ENCODE data around the gene CCN6.
"Not testable (repeated sequence)": the region's sequence is repeated elsewhere in the genome, so short reads cannot be mapped to it uniquely, and the experiment has no call there.

CCN6 gene

GRCh38 chr6:112030206-112030960 lies 23.5 kb upstream of the CCN6 start:
- no peak for DNase-seq

- no peak for DNase-seq
Observed at GRCh38 chr6:112030961-112031660, 22.8 kb upstream of the CCN6 start.

DNA sequence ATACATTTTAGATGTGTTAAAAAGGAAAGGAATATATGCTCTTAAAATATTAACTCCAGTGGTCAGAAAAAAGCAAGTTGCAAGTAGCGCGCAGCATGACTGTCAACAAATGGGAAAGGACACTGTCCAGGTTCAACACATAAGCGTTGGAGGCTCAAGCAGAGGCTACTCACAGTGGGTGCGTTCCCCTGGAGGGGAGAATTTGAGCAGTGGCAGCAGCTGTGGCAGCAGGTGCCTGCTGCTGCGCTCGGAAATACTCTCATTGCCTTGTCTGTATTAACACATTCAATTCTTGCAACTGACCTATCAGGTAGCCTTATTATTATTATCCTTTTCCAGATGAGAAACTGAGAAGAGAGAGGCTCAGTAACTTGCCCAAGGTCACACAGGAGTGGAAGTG lies 21.9 kb upstream of the CCN6 start:
- no peak for DNase-seq

DNA sequence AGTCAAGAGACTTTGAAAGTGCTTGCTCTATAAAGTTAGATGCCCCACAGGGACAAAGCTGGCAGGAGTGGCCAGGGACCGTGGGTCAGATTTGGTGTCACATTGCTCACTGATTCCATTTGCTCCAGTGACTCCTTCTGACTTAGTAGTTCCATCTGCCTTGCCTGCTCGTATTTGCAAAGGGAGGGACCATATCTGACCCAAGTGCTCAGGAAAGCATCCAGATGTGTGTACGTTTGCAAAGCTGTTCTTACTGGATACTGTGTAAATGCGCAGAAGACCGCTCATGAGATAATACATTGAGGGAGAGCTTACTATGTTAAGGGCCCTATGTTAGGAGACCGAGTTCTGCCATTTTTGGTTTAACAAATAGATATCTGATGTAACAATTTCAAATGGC lies 21.2 kb upstream of the CCN6 start:
- DNase-seq = no peak

DNA sequence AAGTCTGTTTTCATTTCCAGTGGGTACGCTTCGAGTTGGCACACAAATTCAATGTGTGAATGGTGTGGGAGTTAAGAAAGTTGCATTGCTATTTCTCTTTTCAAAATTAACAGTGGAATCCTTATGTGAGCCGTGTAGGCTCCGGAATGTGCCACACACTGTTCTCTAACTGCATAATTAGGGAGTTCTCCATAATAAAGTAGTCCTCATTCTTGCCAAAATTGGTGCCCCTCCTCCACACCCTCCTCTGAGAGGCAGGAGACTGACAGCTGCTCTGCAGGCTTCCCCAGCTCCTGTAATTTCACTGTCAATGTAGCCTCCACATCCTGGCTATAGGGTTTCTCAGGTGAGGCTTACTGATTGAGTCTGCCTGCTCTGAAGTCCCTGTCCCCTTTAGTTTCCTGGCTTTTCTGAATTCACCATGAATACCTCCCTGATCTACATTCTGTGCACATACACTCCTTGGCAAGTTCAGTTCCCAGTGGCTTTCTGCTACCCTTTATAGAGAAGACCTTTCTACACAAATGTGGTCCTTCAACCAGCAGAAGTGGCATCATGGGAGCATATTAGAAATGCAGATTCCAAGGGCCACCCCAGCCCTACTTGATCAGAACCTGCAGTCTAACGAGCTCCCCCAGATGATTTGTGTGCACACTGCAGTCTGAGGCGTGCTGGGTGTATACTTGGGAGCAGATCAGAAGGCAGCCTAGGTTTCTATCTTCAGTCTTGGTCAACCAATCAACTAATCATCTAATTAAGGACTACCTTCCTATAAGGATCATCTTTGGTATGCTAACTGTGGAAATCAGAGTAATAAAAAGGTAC lies 19.9 kb upstream of the CCN6 start:
- no peak for DNase-seq

DNA sequence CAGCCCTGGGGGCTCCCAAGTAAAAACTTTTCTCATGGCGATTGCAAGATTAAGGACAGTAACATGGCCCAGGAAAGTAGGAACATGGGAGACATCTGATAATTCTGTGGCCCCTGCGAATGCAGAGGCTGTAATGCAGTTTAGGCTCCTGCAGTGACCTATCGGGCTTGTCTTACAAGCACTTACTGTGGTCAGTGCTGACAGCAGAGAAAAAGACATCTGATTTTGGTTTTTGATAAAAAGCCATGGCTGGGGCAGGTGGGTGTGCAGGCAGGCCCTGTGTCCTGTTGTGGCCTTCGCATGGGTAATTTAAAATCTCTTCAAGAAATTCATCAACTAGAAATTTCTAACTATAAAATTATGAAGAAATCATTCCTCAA lies 19.3 kb upstream of the CCN6 start:
- DNase-seq = no peak

DNA sequence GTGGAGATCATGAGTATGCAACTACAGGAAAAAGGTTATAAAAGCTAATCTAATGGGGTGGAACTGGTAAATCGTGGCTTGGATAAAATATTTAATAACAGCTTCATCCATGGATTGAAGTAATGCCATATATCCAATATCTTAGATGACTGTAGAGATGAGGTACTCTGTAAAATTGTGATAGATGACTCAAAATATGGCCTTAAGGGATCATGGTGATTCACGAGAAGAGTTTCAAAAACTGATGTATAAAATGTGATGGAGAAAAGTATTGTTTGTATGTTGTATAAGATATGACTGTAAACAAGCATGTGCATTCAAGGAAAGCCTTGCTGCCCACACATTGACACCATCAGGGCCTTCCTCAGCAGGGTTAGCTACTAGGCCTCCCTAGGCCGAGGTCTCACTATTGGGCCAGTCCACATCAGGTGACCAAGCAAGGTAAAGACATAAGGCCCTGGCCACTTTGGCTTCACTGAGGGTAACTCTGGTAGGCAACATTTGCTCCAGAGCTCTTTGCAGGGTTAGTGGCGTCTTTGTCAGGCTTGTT lies 17.7 kb upstream of the CCN6 start:
- no peak for DNase-seq

GRCh38 chr6:112037783-112038216 lies 16.1 kb upstream of the CCN6 start:
- DNase-seq = no peak

GRCh38 chr6:112038268-112038667 lies 15.6 kb upstream of the CCN6 start:
- DNase-seq = no peak

GRCh38 chr6:112038756-112039430 lies 15.0 kb upstream of the CCN6 start:
- DNase-seq = no peak

GRCh38 chr6:112039431-112039770 lies 14.5 kb upstream of the CCN6 start:
- DNase-seq = no peak

GRCh38 chr6:112040956-112041355 lies 12.9 kb upstream of the CCN6 start:
- no peak for DNase-seq

GRCh38 chr6:112041535-112041934 lies 12.4 kb upstream of the CCN6 start:
- DNase-seq = no peak

DNA sequence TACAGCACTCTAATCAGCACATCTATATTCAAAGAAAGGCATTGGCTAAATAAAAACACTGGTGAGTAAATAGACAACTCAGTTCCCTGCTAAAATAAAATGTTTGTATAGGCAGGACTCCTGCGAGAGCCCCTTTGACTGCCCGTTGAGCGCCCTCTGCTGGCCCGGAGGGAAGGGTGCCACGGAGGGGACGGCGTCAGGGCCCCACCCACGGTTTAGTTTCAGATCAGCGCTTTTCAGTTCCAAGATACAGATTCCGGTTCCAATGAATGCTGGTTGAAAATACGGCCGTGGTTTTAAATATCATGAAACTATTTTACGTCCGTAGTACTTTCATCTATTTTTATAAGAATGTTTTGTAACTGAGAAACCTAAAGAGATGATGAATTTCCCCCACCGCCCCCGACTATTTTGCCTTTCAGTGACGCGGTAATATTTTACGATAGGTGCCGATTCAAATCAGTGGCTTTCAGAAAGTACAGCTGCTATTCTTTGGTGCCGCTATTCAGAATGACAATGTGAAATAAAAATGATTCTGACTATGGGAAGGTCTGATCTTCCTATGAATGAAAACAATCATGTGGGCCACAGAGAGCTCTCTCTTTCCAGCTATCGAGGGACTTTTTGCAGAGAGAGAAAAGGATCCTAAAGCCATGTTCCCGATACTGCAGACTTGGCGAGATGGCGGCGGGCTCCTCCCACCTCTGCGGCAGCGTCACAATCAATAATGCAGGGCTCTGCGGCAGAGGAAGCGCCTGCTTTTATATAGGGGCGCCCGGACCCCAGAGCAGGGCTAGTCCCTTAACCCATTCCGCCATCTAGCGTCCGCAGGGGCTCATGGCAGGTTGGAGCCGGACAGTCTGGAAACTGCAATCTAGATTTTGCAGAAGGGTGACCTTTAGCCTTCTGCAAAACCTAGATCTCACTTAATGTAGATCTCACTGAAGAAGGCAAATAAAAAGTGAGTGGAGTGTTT lies 10.6 kb upstream of the CCN6 start:
- DNase-seq = peak; percentile 86

GRCh38 chr6:112044196-112044595 lies 9.7 kb upstream of the CCN6 start:
- no peak for DNase-seq

- DNase-seq = no peak
Observed at GRCh38 chr6:112044856-112045255, 9.0 kb upstream of the CCN6 start.

DNA sequence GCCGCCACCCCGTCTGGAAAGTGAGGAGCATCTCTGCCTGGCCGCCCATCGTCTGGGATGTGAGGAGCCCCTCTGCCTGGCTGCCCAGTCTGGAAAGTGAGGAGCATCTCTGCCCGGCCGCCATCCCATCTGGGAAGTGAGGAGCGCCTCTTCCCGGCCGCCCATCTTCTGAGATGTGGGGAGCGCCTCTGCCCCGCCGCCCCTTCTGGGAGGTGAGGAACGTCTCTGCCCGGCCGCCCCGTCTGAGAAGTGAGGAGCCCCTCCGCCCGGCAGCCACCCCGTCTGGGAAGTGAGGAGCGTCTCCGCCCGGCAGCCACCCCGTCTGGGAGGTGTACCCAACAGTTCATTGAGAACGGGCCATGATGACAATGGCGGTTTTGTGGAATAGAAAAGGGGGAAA lies 6.4 kb upstream of the CCN6 start:
- not testable (repeated sequence) for DNase-seq

DNA sequence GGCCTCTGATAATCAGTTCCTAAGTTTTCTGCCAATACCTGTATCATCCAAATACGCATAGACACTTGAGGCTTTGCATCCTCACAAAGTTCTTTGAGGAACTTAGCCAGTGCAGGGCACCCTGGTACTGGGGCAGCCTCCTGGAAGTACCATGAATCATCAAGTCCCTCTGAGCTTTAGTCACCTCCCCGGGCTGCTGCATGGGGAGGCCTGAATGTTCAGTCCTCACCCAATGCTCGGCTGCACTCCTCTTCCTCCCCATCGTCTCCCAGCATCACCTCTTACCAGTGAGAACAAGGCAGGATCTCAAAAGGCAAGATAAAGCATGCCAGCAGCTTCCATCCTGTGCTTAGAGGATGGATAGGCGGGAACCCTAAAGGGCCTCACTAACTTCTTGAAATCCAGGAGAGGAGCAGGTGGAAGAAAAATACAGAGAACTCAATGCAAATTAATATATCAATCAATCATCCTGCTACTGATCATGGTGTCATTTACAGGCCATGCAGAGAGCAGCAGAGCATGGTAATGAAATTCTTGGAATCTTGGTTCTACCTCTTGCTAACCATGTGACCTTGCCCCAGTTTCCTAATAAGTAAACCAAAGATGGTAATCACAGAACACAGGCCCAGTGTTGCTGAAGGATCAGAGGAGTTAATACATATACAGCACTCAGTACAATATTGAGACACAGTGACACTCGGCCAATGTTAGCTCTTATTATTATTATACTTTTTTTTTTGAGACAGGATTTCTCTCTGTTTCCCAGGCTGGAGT lies 4.7 kb upstream of the CCN6 start:
- DNase-seq = no peak

DNA sequence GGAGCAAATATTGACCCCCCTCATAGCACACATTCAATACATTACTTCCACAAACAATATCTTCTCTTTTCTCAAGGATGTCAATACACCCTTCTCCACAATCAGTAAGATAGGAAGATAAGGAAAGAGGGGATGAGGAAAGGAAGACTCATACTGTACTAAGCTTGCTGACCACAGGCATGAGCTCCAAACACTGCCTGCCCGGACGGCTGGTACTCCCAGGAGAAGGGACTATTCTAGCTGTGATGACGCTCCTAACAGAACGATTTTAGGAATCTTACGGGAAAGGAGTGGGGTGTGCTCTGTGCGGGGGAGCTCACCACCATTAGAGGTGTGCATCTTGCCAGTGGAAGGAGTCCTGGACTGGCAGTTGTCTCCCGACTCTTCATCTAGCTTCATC lies 3.9 kb upstream of the CCN6 start:
- DNase-seq = no peak

GRCh38 chr6:112050429-112050828 lies 3.5 kb upstream of the CCN6 start:
- DNase-seq = no peak

- not testable (repeated sequence) for DNase-seq
Observed at GRCh38 chr6:112051251-112051740, 2.6 kb upstream of the CCN6 start.
